ENCODE results near the gene ABCF3.

ABCF3 gene

DNA sequence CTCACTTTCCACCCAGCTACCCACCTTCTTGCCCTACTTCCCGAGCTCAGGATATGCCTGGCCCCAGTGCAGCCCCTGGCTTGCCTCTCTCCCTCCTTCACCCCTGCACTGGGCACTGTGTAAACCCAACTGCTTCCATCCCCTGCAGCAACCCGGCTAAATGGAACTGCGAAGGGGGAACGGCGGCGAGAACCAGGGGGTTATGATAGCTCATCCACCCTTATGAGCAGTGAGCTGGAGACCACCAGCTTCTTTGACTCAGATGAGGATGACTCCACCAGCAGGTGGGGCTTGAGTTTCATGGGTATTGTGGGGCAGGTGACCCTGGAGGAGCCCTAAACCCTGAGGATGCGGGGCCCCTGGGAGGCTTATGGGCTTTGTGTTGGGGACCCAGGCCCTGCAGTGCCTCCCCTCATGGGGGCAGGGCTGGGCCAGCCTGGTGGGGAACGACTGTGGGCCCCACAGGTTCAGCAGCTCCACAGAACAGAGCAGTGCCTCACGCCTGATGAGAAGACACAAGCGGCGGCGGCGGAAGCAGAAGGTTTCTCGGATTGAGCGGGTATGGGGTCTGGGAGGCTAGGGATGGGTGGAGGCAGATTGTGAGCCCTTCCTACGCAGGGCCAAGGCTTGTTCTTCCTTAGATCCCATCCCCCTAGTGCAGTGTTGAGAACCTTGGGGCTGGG lies 21.2 kb upstream of the ABCF3 start:
- TF ChIP-seq EZH2phosphoT487 (conservative IDR thresholded peaks at IDR 0.05; ENCODE audit: low read length): no peak
- TF ChIP-seq, protein P1, sequence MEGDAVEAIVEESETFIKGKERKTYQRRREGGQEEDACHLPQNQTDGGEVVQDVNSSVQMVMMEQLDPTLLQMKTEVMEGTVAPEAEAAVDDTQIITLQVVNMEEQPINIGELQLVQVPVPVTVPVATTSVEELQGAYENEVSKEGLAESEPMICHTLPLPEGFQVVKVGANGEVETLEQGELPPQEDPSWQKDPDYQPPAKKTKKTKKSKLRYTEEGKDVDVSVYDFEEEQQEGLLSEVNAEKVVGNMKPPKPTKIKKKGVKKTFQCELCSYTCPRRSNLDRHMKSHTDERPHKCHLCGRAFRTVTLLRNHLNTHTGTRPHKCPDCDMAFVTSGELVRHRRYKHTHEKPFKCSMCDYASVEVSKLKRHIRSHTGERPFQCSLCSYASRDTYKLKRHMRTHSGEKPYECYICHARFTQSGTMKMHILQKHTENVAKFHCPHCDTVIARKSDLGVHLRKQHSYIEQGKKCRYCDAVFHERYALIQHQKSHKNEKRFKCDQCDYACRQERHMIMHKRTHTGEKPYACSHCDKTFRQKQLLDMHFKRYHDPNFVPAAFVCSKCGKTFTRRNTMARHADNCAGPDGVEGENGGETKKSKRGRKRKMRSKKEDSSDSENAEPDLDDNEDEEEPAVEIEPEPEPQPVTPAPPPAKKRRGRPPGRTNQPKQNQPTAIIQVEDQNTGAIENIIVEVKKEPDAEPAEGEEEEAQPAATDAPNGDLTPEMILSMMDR (IDR thresholded peaks at IDR 0.05; ENCODE audit: insufficient read depth, low read length, poor library complexity, severe bottlenecking): no peak

GRCh38 chr3:184165543-184165942 lies 20.5 kb upstream of the ABCF3 start:
- TF ChIP-seq EZH2phosphoT487 (conservative IDR thresholded peaks at IDR 0.05; ENCODE audit: low read length): no peak
- TF ChIP-seq, protein P1 (IDR thresholded peaks at IDR 0.05; ENCODE audit: insufficient read depth, low read length, poor library complexity, severe bottlenecking): no peak
- Histone ChIP-seq H3K9me3 (ENCODE audit: insufficient read depth, low read length) (no peaks in the 10 kb centered on the region), H3K36me3 (ENCODE audit: low read length) (no peaks in the 10 kb centered on the region), H3K27me3 (ENCODE audit: low read length) (no peaks in the 10 kb centered on the region), H3F3A (ENCODE audit: insufficient read depth) (no peaks in the 10 kb centered on the region), H3K4me3 (ENCODE audit: insufficient read depth, low read length, poor library complexity, severe bottlenecking) (no peak overlapping the region), H3K4me2 (ENCODE audit: low read depth, low read length, poor library complexity, severe bottlenecking) (no peak overlapping the region), H3K79me2 (ENCODE audit: insufficient read depth, low read length) (peaks cover under 1% of the 10 kb centered on the region; the same call in 1 of the 2 replicates), H3K9me2 (replicated peaks; ENCODE audit: insufficient read depth, low read length) (no peaks in the 10 kb centered on the region), H4K20me1 (ENCODE audit: low read depth, low read length) (no peaks in the 10 kb centered on the region), H2AFZ (ENCODE audit: low read depth, low read length, severe bottlenecking) (no peak overlapping the region), H3K27ac (ENCODE audit: low read depth, low read length) (no peak overlapping the region), H3K9ac (ENCODE audit: low read length) (no peak overlapping the region)

More for the DNA sequence above, 21.2 kb upstream of the ABCF3 start:
- Histone ChIP-seq H3K36me3 (ENCODE audit: low read length) (no peaks in the 10 kb centered on the region), H3K9ac (ENCODE audit: low read length) (no peak overlapping the region), H3K9me2 (replicated peaks; ENCODE audit: insufficient read depth, low read length) (no peaks in the 10 kb centered on the region), H3K27me3 (ENCODE audit: low read length) (no peaks in the 10 kb centered on the region), H4K20me1 (ENCODE audit: low read depth, low read length) (no peaks in the 10 kb centered on the region), H3K27ac (ENCODE audit: low read depth, low read length) (no peak overlapping the region), H3F3A (ENCODE audit: insufficient read depth) (no peaks in the 10 kb centered on the region), H3K9me3 (ENCODE audit: insufficient read depth, low read length) (no peaks in the 10 kb centered on the region), H3K4me2 (ENCODE audit: low read depth, low read length, poor library complexity, severe bottlenecking) (no peak overlapping the region), H2AFZ (ENCODE audit: low read depth, low read length, severe bottlenecking) (no peak overlapping the region), H3K79me2 (ENCODE audit: insufficient read depth, low read length) (peaks cover 7% of the 10 kb centered on the region; the same call in 1 of the 2 replicates), H3K4me3 (ENCODE audit: insufficient read depth, low read length, poor library complexity, severe bottlenecking) (no peak overlapping the region)

DNA sequence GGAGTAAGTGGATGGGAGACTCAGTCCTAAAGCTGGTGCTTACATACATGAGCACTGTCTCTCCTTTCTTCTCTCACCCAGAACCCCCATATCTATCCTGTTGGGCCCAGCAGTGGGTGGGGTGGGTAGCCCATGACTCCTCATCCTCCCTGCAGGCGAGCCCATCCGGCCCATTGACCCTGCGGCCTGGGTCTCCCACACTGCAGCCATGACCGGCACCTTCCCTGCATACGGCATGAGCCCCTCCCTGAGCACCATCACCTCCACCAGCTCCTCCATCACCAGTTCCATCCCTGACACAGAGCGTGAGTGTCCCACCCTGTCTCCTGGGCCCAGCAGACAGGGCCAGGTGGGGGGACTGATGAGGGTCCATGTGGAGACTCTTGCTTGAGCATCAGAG lies 19.3 kb upstream of the ABCF3 start:
- H3F3A ChIP-seq (ENCODE audit: insufficient read depth): no peaks in the 10 kb centered on the region
- H3K9ac ChIP-seq (ENCODE audit: low read length): no peak overlapping the region
- H3K9me2 ChIP-seq (replicated peaks; ENCODE audit: insufficient read depth, low read length): no peaks in the 10 kb centered on the region
- H3K36me3 ChIP-seq (ENCODE audit: low read length): no peaks in the 10 kb centered on the region
- H3K79me2 ChIP-seq (ENCODE audit: insufficient read depth, low read length): no peaks in the 10 kb centered on the region
- no peaks in the 10 kb centered on the region for H3K9me3 ChIP-seq (ENCODE audit: insufficient read depth, low read length)
- no peak overlapping the region for H3K27ac ChIP-seq (ENCODE audit: low read depth, low read length)
- H3K4me3 ChIP-seq (ENCODE audit: insufficient read depth, low read length, poor library complexity, severe bottlenecking): no peak overlapping the region
- no peak overlapping the region for H3K4me2 ChIP-seq (ENCODE audit: low read depth, low read length, poor library complexity, severe bottlenecking)
- H3K27me3 ChIP-seq (ENCODE audit: low read length): no peaks in the 10 kb centered on the region
- no peaks in the 10 kb centered on the region for H4K20me1 ChIP-seq (ENCODE audit: low read depth, low read length)
- no peak for TF ChIP-seq EZH2phosphoT487 (conservative IDR thresholded peaks at IDR 0.05; ENCODE audit: low read length)
- H2AFZ ChIP-seq (ENCODE audit: low read depth, low read length, severe bottlenecking): no peak overlapping the region

DNA sequence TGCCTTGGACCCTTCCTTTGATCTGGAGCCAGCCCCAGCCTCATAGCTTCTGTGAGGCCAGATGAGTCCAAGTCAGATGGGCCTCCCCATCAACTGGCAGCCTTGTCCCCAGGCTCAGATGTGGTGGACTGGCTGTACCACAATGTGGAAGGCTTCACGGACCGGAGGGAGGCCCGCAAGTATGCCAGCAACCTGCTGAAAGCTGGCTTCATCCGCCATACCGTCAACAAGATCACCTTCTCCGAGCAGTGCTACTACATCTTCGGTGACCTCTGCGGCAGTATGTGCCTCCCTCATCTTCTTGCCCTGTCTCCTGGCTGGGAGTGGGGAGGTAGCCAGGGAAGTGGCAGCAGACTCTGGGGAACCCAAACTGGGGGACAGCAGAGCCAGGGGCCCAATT lies 18.2 kb upstream of the ABCF3 start:
- H3K36me3 ChIP-seq (ENCODE audit: low read length): no peaks in the 10 kb centered on the region
- no peaks in the 10 kb centered on the region for H3K27me3 ChIP-seq (ENCODE audit: low read length)
- no peak overlapping the region for H3K27ac ChIP-seq (ENCODE audit: low read depth, low read length)
- H3K4me3 ChIP-seq (ENCODE audit: insufficient read depth, low read length, poor library complexity, severe bottlenecking): no peak overlapping the region
- H3K9me2 ChIP-seq (replicated peaks; ENCODE audit: insufficient read depth, low read length): no peaks in the 10 kb centered on the region
- no peak for TF ChIP-seq EZH2phosphoT487 (conservative IDR thresholded peaks at IDR 0.05; ENCODE audit: low read length)
- TF ChIP-seq, protein P1 (IDR thresholded peaks at IDR 0.05; ENCODE audit: insufficient read depth, low read length, poor library complexity, severe bottlenecking): no peak
- no peaks in the 10 kb centered on the region for H3F3A ChIP-seq (ENCODE audit: insufficient read depth)
- no peaks in the 10 kb centered on the region for H3K79me2 ChIP-seq (ENCODE audit: insufficient read depth, low read length)
- no peaks in the 10 kb centered on the region for H3K9me3 ChIP-seq (ENCODE audit: insufficient read depth, low read length)
- no peak overlapping the region for H3K4me2 ChIP-seq (ENCODE audit: low read depth, low read length, poor library complexity, severe bottlenecking)
- H2AFZ ChIP-seq (ENCODE audit: low read depth, low read length, severe bottlenecking): no peak overlapping the region
- no peak overlapping the region for H3K9ac ChIP-seq (ENCODE audit: low read length)
- no peaks in the 10 kb centered on the region for H4K20me1 ChIP-seq (ENCODE audit: low read depth, low read length)
